Lower leg skin (tissue), 3 donors: ENCODE data around the gene CRYAB.

Experiments used
- CTCF ChIP-seq, 3 donors: fragments of 450-650 bp; IDR thresholded peaks; one replicate each; pipeline ENCODE4 v1.5.1; 2016; ENCODE audit warnings: antibody characterized with exemption in 3 of 3, mild to moderate bottlenecking in 3 of 3, moderate library complexity in 2 of 3
- POLR2A ChIP-seq, 2 donors: fragments of 450-650 bp; IDR thresholded peaks; one replicate each; pipeline ENCODE4 v1.6.1; 2016 to 2017; ENCODE audit warnings: antibody characterized with exemption in 2 of 2, mild to moderate bottlenecking in 1 of 2, moderate library complexity in 1 of 2

- TF ChIP-seq CTCF (IDR thresholded peaks at IDR 0.05) (no peak), POLR2A (IDR thresholded peaks at IDR 0.05) (no peak)
Observed at GRCh38 chr11:111942829-111943228, 31.3 kb upstream of the CRYAB start.
